Mucosa of rectum (tissue), 2 donors: ENCODE data around the gene FHOD3.

Source experiments
- H3K27ac ChIP-seq, 2 donors: one replicate each; pipeline ENCODE4 v1.7.0; 2013; ENCODE audit warnings: inconsistent platforms in 2 of 2, low read depth in 2 of 2, low read length in 2 of 2
- H3K27me3 ChIP-seq, 2 donors: one replicate each; pipeline ENCODE4 v1.7.0; 2013; ENCODE audit warnings: low read length in 2 of 2; ENCODE audit not compliant: control insufficient read depth in 2 of 2, insufficient read depth in 2 of 2
- H3K36me3 ChIP-seq, 2 donors: one replicate each; pipeline ENCODE4 v1.7.0; 2013; ENCODE audit warnings: low read length in 2 of 2; ENCODE audit not compliant: control insufficient read depth in 2 of 2, insufficient read depth in 2 of 2
- H3K4me1 ChIP-seq, 2 donors: one replicate each; pipeline ENCODE4 v1.7.0; 2013; ENCODE audit warnings: low read length in 2 of 2, mild to moderate bottlenecking in 1 of 2; ENCODE audit not compliant: control insufficient read depth in 2 of 2, insufficient read depth in 2 of 2
- H3K4me3 ChIP-seq, 2 donors: one replicate each; pipeline ENCODE4 v1.7.0; 2013; ENCODE audit warnings: low read length in 2 of 2
- H3K9ac ChIP-seq, 2 donors: one replicate each; pipeline ENCODE4 v1.7.0; 2013; ENCODE audit warnings: low read length in 2 of 2, low read depth in 1 of 2, mild to moderate bottlenecking in 1 of 2
- H3K9me3 ChIP-seq, 2 donors: one replicate each; pipeline ENCODE4 v1.7.0; 2013; ENCODE audit warnings: low read length in 2 of 2; ENCODE audit not compliant: control insufficient read depth in 2 of 2
- donor health status: healthy.
- donor health status: Normal muscosa, but diverticular disease.

The FHOD3 gene

DNA sequence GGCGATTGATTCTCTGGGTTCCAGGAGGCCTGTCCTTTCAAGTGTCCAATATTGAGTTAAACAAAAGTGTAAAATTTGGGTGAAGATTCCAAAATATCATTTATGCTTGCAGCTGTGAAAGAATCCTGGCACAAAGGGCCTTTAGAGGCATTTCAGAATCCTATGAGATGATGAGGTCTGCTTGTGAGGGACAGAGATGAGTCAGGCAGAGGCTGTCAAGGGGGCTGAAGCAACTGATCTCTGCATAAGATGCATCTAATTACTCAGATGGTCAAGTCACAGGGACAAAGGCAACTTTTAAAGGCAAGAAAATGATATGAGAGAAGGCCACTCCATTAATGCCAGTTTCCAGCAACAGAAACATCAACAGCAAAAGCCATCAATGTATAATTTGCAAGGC is 78.8 kb downstream of the FHOD3 start:
- no peaks in the 10 kb centered on the region for H3K27me3 ChIP-seq
- no peak overlapping the region for H3K4me3 ChIP-seq
- no peaks in the 10 kb centered on the region for H3K4me1 ChIP-seq
- H3K27ac ChIP-seq, result no peak overlapping the region
- no peak overlapping the region for H3K9ac ChIP-seq
- no peaks in the 10 kb centered on the region for H3K36me3 ChIP-seq
- no peaks in the 10 kb centered on the region for H3K9me3 ChIP-seq

GRCh38 chr18:36377626-36378025 is 80.1 kb downstream of the FHOD3 start:
- no peak overlapping the region for H3K9ac ChIP-seq
- H3K4me3 ChIP-seq, result no peak overlapping the region
- no peaks in the 10 kb centered on the region for H3K27me3 ChIP-seq
- H3K27ac ChIP-seq, result no peak overlapping the region
- no peaks in the 10 kb centered on the region for H3K9me3 ChIP-seq
- H3K4me1 ChIP-seq, result no peaks in the 10 kb centered on the region
- no peaks in the 10 kb centered on the region for H3K36me3 ChIP-seq

- H3K4me3 ChIP-seq, result no peak overlapping the region
- H3K27me3 ChIP-seq, result no peaks in the 10 kb centered on the region
- H3K4me1 ChIP-seq, result no peaks in the 10 kb centered on the region
- H3K9me3 ChIP-seq, result no peaks in the 10 kb centered on the region
- H3K27ac ChIP-seq, result no peak overlapping the region
- no peaks in the 10 kb centered on the region for H3K36me3 ChIP-seq
- no peak overlapping the region for H3K9ac ChIP-seq
Observed at GRCh38 chr18:36378205-36378604, 80.7 kb downstream of the FHOD3 start.

GRCh38 chr18:36379435-36379984 is 82.0 kb downstream of the FHOD3 start:
- no peaks in the 10 kb centered on the region for H3K4me1 ChIP-seq
- no peak overlapping the region for H3K9ac ChIP-seq
- H3K27ac ChIP-seq, result no peak overlapping the region
- H3K4me3 ChIP-seq, result no peak overlapping the region
- H3K27me3 ChIP-seq, result no peaks in the 10 kb centered on the region
- no peaks in the 10 kb centered on the region for H3K36me3 ChIP-seq
- H3K9me3 ChIP-seq, result no peaks in the 10 kb centered on the region

- Histone ChIP-seq H3K4me1 (no peaks in the 10 kb centered on the region), H3K27ac (no peak overlapping the region), H3K9ac (no peak overlapping the region)
Observed at GRCh38 chr18:36380173-36380827, 82.8 kb downstream of the FHOD3 start.

GRCh38 chr18:36381075-36381474 is 83.6 kb downstream of the FHOD3 start:
- Histone ChIP-seq H3K9me3 (no peaks in the 10 kb centered on the region), H3K27me3 (no peaks in the 10 kb centered on the region), H3K4me1 (no peaks in the 10 kb centered on the region), H3K9ac (no peak overlapping the region), H3K4me3 (no peak overlapping the region), H3K27ac (no peak overlapping the region), H3K36me3 (no peaks in the 10 kb centered on the region)

More at GRCh38 chr18:36380173-36380827, 82.8 kb downstream of the FHOD3 start:
- no peak overlapping the region for H3K4me3 ChIP-seq
- no peaks in the 10 kb centered on the region for H3K36me3 ChIP-seq
- no peaks in the 10 kb centered on the region for H3K27me3 ChIP-seq
- H3K9me3 ChIP-seq, result no peaks in the 10 kb centered on the region

DNA sequence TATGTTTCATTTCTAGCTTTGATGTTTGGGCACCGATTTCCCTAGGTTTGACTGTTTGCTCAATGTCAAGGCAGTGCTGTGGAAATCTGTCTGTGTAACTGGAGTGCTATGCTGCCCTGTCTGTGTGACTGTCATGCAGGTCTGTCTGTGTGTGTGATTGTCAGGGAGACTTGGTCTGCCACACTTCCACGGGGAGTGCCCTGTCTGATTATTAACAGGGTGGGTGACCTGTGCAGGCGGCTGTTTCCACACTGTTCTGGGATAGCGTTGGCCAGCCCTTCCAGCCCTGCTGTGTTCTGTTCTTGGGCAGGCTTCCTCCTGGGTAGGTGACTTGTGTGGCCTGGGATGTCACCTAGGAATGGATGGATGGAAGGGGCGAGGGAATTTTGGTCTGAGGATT is 85.3 kb downstream of the FHOD3 start:
- Histone ChIP-seq H3K4me1 (no peaks in the 10 kb centered on the region), H3K36me3 (no peaks in the 10 kb centered on the region), H3K4me3 (no peak overlapping the region), H3K27ac (no peak overlapping the region), H3K9me3 (no peaks in the 10 kb centered on the region), H3K9ac (no peak overlapping the region), H3K27me3 (no peaks in the 10 kb centered on the region)

DNA sequence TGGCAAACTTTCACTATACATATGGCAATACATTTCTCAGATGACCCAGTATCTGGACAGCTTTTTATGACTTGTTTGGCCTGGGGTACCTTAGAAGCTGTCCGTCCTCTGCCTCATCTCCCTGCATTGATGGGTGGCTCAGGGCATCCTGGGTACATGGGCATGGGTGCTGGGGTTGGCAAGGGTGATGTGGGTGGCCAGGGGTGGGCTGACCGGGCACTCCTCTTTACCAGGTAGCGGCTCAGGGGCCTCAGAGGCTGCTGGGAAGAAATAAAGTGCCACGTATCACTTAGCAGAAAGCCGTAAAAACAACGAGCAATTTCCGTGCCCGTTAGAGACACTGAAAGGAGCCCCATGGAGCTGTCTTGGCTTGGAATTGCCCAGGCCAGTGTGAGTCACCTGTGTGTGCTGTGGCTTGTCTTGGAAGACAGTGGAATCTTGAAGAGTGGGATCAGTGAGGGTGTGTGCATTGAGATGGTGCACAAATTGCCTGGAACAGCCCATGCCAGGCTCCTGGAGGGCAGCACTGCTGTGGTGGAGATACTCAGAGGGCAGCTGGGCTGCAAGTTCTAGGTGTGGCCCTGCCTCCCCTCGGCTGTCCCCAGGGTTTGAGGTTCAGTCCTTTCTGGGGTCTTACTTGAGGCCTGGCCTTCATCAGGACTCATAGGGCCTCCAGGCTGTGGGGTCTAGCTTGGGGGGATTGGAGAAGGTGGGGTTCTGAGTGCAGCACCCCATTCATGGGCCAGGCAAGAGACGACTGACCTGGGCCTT is 88.8 kb downstream of the FHOD3 start:
- Histone ChIP-seq H3K27ac (no peak overlapping the region), H3K9ac (no peak overlapping the region), H3K4me3 (no peak overlapping the region), H3K27me3 (no peaks in the 10 kb centered on the region), H3K36me3 (no peaks in the 10 kb centered on the region), H3K9me3 (no peaks in the 10 kb centered on the region), H3K4me1 (no peaks in the 10 kb centered on the region)

DNA sequence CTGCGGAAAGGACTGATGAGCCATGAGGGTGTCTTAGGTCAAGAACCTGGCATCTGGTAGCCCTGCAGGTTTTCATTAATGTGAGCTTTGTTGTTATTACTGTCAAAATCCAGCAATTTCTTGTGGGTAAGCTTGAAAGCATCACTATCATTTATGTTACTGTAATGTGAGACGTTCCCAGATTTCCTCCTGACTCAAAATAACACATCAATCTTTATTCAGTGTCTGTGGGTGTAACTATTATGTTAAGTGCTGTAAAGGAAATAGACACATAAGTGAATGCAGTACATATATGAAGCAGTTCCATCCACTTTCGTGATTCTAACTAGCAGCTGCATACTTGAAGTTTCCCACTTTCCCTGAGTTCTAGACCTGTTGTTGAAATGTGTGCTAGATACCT is 89.8 kb downstream of the FHOD3 start:
- Histone ChIP-seq H3K4me3 (no peak overlapping the region), H3K27ac (no peak overlapping the region), H3K9me3 (no peaks in the 10 kb centered on the region), H3K9ac (no peak overlapping the region), H3K27me3 (no peaks in the 10 kb centered on the region), H3K4me1 (no peaks in the 10 kb centered on the region), H3K36me3 (no peaks in the 10 kb centered on the region)

DNA sequence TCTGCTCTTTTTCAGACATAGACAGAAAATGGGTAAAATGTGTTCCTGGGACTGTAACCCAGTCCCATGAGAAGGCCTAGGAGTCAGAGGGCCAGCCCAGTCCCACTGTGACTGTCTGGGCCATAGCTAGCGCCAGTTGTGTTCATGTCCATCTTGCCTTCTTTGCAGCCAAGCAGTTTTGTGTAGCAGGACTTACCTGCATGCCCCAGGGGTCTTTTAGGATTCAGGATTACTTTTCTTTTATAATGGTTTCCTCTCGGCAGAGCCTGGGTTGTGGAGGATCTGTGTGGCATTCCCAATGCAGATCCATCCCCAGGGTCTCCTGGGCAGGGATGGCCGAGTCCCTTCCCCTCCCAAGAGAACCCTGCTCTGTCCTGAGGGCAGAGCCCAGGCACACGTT is 90.8 kb downstream of the FHOD3 start:
- no peaks in the 10 kb centered on the region for H3K27me3 ChIP-seq
- no peaks in the 10 kb centered on the region for H3K9me3 ChIP-seq
- no peaks in the 10 kb centered on the region for H3K4me1 ChIP-seq
- H3K36me3 ChIP-seq, result no peaks in the 10 kb centered on the region
- no peak overlapping the region for H3K4me3 ChIP-seq
- no peak overlapping the region for H3K27ac ChIP-seq
- no peak overlapping the region for H3K9ac ChIP-seq
